Neural crest cell (in vitro differentiated cells): Measurements from ENCODE around the gene PLCB1. TPM values are rescaled to one million over a fixed set of nuclear protein-coding genes. Genes with fewer than 3 reads are reported as not detected.

Experiments used
- DNase-seq: peaks from one replicate; pipeline ENCODE4 v3.0.0; 2021; ENCODE audit warnings: low read depth, mixed read lengths, low spot score
- H3K27ac Mint-ChIP-seq: one replicate; pipeline ENCODE4 v1.8.0; 2021; ENCODE audit warnings: mild to moderate bottlenecking, mixed read lengths; ENCODE audit not compliant: unreplicated experiment
- H3K27me3 Mint-ChIP-seq: 2 replicates; pipeline ENCODE4 v1.8.0; 2021; ENCODE audit warnings: low read depth, mild to moderate bottlenecking, mixed read lengths
- H3K36me3 Mint-ChIP-seq: 2 replicates; pipeline ENCODE4 v1.8.0; 2021; ENCODE audit warnings: low read depth, mild to moderate bottlenecking, mixed read lengths
- H3K4me1 Mint-ChIP-seq: 2 replicates; pipeline ENCODE4 v1.8.0; 2021; ENCODE audit warnings: mixed read lengths
- H3K4me3 Mint-ChIP-seq: one replicate; pipeline ENCODE4 v1.8.0; 2021; ENCODE audit warnings: mild to moderate bottlenecking, mixed read lengths
- H3K9me3 Mint-ChIP-seq: 2 replicates; pipeline ENCODE4 v1.8.0; 2021; ENCODE audit warnings: mixed read lengths
- total RNA-seq: library from RNA; stranded (reverse); gene quantifications from 2 replicates; pipeline ENCODE4 v1.2.1, GENCODE V29; 2021
- TF ChIP-seq, protein P1 (sequence below): fragments of 200-600 bp; sonication (generic); conservative IDR thresholded peaks from 2 replicates; pipeline ENCODE4 v1.5.0; 2021; ENCODE audit warnings: antibody characterized with exemption, mild to moderate bottlenecking

PLCB1 gene
- total RNA-seq, 1 donor from 2014 or later = 13.7 TPM

- no peak overlapping the region for H3K4me3 Mint-ChIP-seq
- H3K9me3 Mint-ChIP-seq = no peaks in the 10 kb centered on the region
- peaks cover 2% of the 10 kb centered on the region for H3K4me1 Mint-ChIP-seq
- H3K27ac Mint-ChIP-seq = no peak overlapping the region
- DNase-seq = no peak
- TF ChIP-seq, protein P1, sequence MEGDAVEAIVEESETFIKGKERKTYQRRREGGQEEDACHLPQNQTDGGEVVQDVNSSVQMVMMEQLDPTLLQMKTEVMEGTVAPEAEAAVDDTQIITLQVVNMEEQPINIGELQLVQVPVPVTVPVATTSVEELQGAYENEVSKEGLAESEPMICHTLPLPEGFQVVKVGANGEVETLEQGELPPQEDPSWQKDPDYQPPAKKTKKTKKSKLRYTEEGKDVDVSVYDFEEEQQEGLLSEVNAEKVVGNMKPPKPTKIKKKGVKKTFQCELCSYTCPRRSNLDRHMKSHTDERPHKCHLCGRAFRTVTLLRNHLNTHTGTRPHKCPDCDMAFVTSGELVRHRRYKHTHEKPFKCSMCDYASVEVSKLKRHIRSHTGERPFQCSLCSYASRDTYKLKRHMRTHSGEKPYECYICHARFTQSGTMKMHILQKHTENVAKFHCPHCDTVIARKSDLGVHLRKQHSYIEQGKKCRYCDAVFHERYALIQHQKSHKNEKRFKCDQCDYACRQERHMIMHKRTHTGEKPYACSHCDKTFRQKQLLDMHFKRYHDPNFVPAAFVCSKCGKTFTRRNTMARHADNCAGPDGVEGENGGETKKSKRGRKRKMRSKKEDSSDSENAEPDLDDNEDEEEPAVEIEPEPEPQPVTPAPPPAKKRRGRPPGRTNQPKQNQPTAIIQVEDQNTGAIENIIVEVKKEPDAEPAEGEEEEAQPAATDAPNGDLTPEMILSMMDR = no peak
- H3K36me3 Mint-ChIP-seq = no peaks in the 10 kb centered on the region
- H3K27me3 Mint-ChIP-seq = no peaks in the 10 kb centered on the region
These were observed 262.4 kb downstream of the PLCB1 start for GRCh38 chr20:8394308-8394945.

DNA sequence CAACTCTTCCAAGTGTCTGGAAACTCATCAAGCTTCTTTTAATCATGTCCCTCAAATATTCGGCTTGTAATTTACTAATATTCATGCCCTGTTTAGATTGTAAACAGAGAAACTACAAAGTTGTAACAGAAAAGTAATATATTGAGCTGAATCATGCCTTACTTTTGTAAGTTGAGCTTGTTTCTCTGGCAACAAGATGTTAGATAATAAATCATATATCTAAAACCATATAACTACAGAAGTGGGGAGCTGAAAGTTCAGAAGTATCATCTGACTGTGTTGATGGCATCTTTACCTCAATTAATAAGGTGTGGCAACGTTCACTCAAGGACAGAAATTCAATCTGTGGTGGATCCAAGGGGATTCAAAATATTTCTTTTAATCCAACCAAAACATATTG, 263.9 kb downstream of the PLCB1 start:
- no peak for DNase-seq
- Mint-ChIP-seq H3K4me3 (no peak overlapping the region), H3K36me3 (no peaks in the 10 kb centered on the region), H3K9me3 (no peaks in the 10 kb centered on the region), H3K27ac (no peak overlapping the region), H3K27me3 (no peaks in the 10 kb centered on the region), H3K4me1 (no peaks in the 10 kb centered on the region)
- TF ChIP-seq, protein P1 = no peak

DNA sequence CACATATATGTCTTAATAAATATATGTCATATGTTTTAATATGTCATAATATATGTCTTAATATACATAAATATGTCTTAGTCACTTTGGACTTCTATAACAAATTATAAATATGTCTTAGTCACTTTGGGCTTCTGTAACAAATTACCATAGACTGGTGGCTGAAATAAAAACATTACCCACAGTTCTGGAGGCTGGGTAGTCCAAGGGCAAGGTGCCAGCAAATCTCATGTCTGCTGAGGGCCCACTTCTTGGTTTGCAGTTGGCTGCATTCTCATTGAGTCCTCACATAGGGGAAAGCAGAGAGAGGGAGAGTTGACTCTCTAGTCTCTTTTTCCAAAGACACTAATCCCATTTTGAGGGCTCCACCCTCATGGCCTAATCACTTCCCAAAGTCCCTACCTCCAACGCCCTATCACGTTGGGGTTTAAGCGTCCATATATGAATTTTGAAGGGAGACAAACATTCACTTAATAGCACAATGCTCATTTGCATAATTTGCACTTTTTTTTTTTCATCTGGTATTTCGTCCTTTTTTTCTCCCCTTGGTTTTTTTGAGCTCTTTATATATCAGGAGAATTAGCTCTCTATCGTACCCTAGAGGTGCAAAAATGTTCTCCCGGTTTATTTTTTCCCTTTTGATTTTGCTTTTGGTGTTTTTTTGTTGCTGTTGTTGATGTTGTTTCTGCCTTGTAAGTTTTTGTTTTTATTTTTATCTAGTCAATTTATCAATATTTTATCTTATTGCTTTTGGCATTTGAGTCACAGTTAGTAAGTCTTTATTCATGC, 266.4 kb downstream of the PLCB1 start:
- H3K36me3 Mint-ChIP-seq = no peaks in the 10 kb centered on the region
- no peak overlapping the region for H3K4me3 Mint-ChIP-seq
- DNase-seq = no peak

GRCh38 chr20:8399947-8400346, 267.9 kb downstream of the PLCB1 start:
- no peaks in the 10 kb centered on the region for H3K9me3 Mint-ChIP-seq
- no peaks in the 10 kb centered on the region for H3K4me1 Mint-ChIP-seq
- H3K4me3 Mint-ChIP-seq = no peak overlapping the region
- TF ChIP-seq, protein P1 = no peak
- no peak overlapping the region for H3K27ac Mint-ChIP-seq
- H3K27me3 Mint-ChIP-seq = no peaks in the 10 kb centered on the region
- no peaks in the 10 kb centered on the region for H3K36me3 Mint-ChIP-seq
- DNase-seq = no peak

More for the DNA sequence above, 266.4 kb downstream of the PLCB1 start:
- Mint-ChIP-seq H3K9me3 (no peaks in the 10 kb centered on the region), H3K27ac (no peak overlapping the region), H3K27me3 (no peaks in the 10 kb centered on the region), H3K4me1 (no peaks in the 10 kb centered on the region)
- TF ChIP-seq, protein P1 = peak; percentile 34

- TF ChIP-seq, protein P1 = no peak
- no peaks in the 10 kb centered on the region for H3K4me1 Mint-ChIP-seq
- H3K9me3 Mint-ChIP-seq = no peaks in the 10 kb centered on the region
- DNase-seq = no peak
- no peak overlapping the region for H3K4me3 Mint-ChIP-seq
- H3K27me3 Mint-ChIP-seq = no peaks in the 10 kb centered on the region
- H3K27ac Mint-ChIP-seq = no peak overlapping the region
- H3K36me3 Mint-ChIP-seq = no peaks in the 10 kb centered on the region
These were observed 268.4 kb downstream of the PLCB1 start for GRCh38 chr20:8400486-8400885.
